Activated naive CD8-positive, alpha-beta T cell treated with anti-CD3 and anti-CD28 coated beads, Interleukin-2, amount 50 U/mL, for 24 hours (primary cell): Measurements from ENCODE around the gene HSPA12B.
A peak's percentile ranks its signal among the peaks of the same experiment; 100 is the strongest.

ENCODE experiments used
- ATAC-seq: fragments of 150-1000 bp; cut with Tn5 transposase; one replicate; pipeline ENCODE4 v1.10.0; 2021
- DNase-seq: peaks from one replicate; pipeline ENCODE4 v3.0.0; 2021
- H3K27ac Mint-ChIP-seq: one replicate; pipeline ENCODE4 v1.8.0; 2021; ENCODE audit warnings: mild to moderate bottlenecking, mixed read lengths
- H3K27me3 Mint-ChIP-seq: one replicate; pipeline ENCODE4 v1.8.0; 2021; ENCODE audit warnings: mixed read lengths
- H3K36me3 Mint-ChIP-seq: one replicate; pipeline ENCODE4 v1.8.0; 2021; ENCODE audit warnings: low read depth, mixed read lengths
- H3K4me1 Mint-ChIP-seq: one replicate; pipeline ENCODE4 v1.8.0; 2021; ENCODE audit warnings: mixed read lengths
- H3K4me3 Mint-ChIP-seq: one replicate; pipeline ENCODE4 v1.8.0; 2021; ENCODE audit warnings: mild to moderate bottlenecking, moderate library complexity, mixed read lengths
- H3K9me3 Mint-ChIP-seq: one replicate; pipeline ENCODE4 v1.8.0; 2021; ENCODE audit warnings: mixed read lengths

HSPA12B gene

GRCh38 chr20:3797592-3798372 lies 65.3 kb downstream of the HSPA12B start:
- ATAC-seq (peak; percentile 53), DNase-seq (peak; percentile 56)
- H3K36me3 Mint-ChIP-seq: peaks cover 19% of the 10 kb centered on the region
- peaks cover 59% of the 10 kb centered on the region for H3K4me1 Mint-ChIP-seq
- H3K9me3 Mint-ChIP-seq: no peaks in the 10 kb centered on the region
- H3K4me3 Mint-ChIP-seq: peak overlapping the region; percentile 91
- H3K27ac Mint-ChIP-seq: peak overlapping the region; percentile 88
- no peaks in the 10 kb centered on the region for H3K27me3 Mint-ChIP-seq

GRCh38 chr20:3798373-3798768 lies 65.9 kb downstream of the HSPA12B start:
- Mint-ChIP-seq H3K4me1 (peaks cover 60% of the 10 kb centered on the region), H3K4me3 (peak overlapping the region; percentile 91), H3K36me3 (peaks cover 23% of the 10 kb centered on the region)

GRCh38 chr20:3798908-3799248 lies 66.4 kb downstream of the HSPA12B start:
- ATAC-seq: no peak
- H3K27ac Mint-ChIP-seq: peak overlapping the region; percentile 88
- no peaks in the 10 kb centered on the region for H3K27me3 Mint-ChIP-seq
- peak overlapping the region; percentile 91 for H3K4me3 Mint-ChIP-seq
- H3K9me3 Mint-ChIP-seq: no peaks in the 10 kb centered on the region
- peaks cover 65% of the 10 kb centered on the region for H3K4me1 Mint-ChIP-seq
- no peak for DNase-seq
- H3K36me3 Mint-ChIP-seq: peaks cover 28% of the 10 kb centered on the region

More at GRCh38 chr20:3798373-3798768, 65.9 kb downstream of the HSPA12B start:
- Mint-ChIP-seq H3K27ac (peak overlapping the region; percentile 88), H3K27me3 (no peaks in the 10 kb centered on the region), H3K9me3 (no peaks in the 10 kb centered on the region)
- no peak for DNase-seq
- no peak for ATAC-seq

GRCh38 chr20:3800256-3800877 lies 67.9 kb downstream of the HSPA12B start:
- Mint-ChIP-seq H3K36me3 (peaks cover 36% of the 10 kb centered on the region), H3K4me1 (peaks cover 66% of the 10 kb centered on the region)

DNA sequence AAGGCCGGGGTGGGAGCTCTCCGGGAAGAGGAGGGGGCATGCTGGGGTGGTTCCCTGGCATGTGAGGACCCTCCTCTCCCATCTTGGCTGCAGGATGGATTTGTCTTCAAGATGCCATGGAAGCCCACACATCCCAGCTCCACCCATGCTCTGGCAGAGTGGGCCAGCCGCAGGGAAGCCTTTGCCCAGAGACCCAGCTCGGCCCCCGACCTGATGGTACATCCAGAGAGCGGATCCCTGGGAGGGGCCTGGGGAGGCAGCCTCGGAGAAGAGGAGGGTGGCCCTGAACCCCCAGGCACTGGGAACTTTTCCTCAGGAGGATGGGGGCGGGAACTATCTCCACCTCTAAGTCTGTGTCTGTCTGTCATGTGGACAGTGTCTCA lies 68.4 kb downstream of the HSPA12B start:
- Mint-ChIP-seq H3K27me3 (no peaks in the 10 kb centered on the region), H3K36me3 (peaks cover 41% of the 10 kb centered on the region), H3K27ac (no peak overlapping the region), H3K9me3 (no peaks in the 10 kb centered on the region), H3K4me1 (peaks cover 61% of the 10 kb centered on the region), H3K4me3 (no peak overlapping the region)
- DNase-seq (no peak), ATAC-seq (no peak)

More at GRCh38 chr20:3800256-3800877, 67.9 kb downstream of the HSPA12B start:
- Mint-ChIP-seq H3K9me3 (no peaks in the 10 kb centered on the region), H3K27me3 (no peaks in the 10 kb centered on the region), H3K4me3 (no peak overlapping the region), H3K27ac (peak overlapping the region; percentile 56)
- no peak for ATAC-seq
- no peak for DNase-seq

- H3K27ac Mint-ChIP-seq: no peak overlapping the region
- H3K36me3 Mint-ChIP-seq: peaks cover 44% of the 10 kb centered on the region
- no peak overlapping the region for H3K4me3 Mint-ChIP-seq
- DNase-seq (no peak), ATAC-seq (no peak)
- H3K9me3 Mint-ChIP-seq: no peaks in the 10 kb centered on the region
- peaks cover 63% of the 10 kb centered on the region for H3K4me1 Mint-ChIP-seq
- no peaks in the 10 kb centered on the region for H3K27me3 Mint-ChIP-seq
Measured at GRCh38 chr20:3801299-3801698, 68.8 kb downstream of the HSPA12B start.

DNA sequence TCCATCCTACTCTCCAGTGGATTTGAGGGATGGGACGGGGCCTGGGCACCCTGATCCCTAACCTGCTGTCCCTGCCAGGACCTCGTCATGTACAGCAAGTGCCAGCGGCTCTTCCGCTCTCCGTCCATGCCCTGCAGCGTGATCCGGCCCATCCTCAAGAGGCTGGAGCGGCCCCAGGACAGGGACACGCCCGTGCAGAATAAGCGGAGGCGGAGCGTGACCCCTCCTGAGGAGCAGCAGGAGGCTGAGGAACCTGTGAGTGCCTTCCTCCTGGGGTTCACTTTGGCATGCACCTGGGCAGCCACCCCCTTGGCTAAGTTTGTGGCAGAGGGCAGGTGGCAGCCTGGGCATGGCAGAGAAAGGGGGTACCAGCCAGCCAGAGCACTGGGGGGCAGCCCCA lies 69.4 kb downstream of the HSPA12B start:
- Mint-ChIP-seq H3K36me3 (peaks cover 45% of the 10 kb centered on the region), H3K27ac (no peak overlapping the region), H3K4me1 (peaks cover 63% of the 10 kb centered on the region), H3K27me3 (no peaks in the 10 kb centered on the region), H3K9me3 (no peaks in the 10 kb centered on the region), H3K4me3 (no peak overlapping the region)
- ATAC-seq: no peak
- no peak for DNase-seq
